Breast epithelium (tissue), 4 donors: ENCODE results near the gene SEMA3F. TPM values are rescaled to one million over a fixed set of nuclear protein-coding genes. Genes with fewer than 3 reads are reported as not detected.

Source experiments
- DNase-seq, 2 donors: peaks; one replicate each; pipeline ENCODE4 v3.0.0-alpha.2; 2019; ENCODE audit warnings: low spot score in 2 of 2
- H3K27ac ChIP-seq, 2 donors: fragments of 200-600 bp; sonication (generic) in 1 of 2; one replicate each; pipeline ENCODE4 v1.5.1; 2016 to 2019; ENCODE audit warnings: mild to moderate bottlenecking in 1 of 2
- H3K27me3 ChIP-seq, 2 donors: fragments of 200-600 bp; sonication (generic) in 1 of 2; one replicate each; pipeline versions ENCODE4 v1.5.1 to v1.6.0; 2017 to 2019; ENCODE audit warnings: control low read depth in 1 of 2, mild to moderate bottlenecking in 1 of 2
- H3K36me3 ChIP-seq: fragments of 200-600 bp; one replicate; pipeline ENCODE4 v1.5.1; 2019
- H3K4me1 ChIP-seq, 2 donors: fragments of 200-600 bp; sonication (generic); one replicate each; pipeline ENCODE4 v1.5.1; 2016 to 2019; ENCODE audit warnings: control low read depth in 1 of 2
- H3K4me3 ChIP-seq, 3 donors: fragments of 200-600 bp; sonication (generic); 1 replicate in 2 of 3; 2 replicates in 1 of 3; pipeline ENCODE4 v1.5.1; 2016 to 2019; ENCODE audit warnings: mild to moderate bottlenecking in 3 of 3, moderate library complexity in 2 of 3
- H3K9me3 ChIP-seq, 2 donors: fragments of 200-600 bp; sonication (generic) in 1 of 2; one replicate each; pipeline ENCODE4 v1.5.1; 2016 to 2019; ENCODE audit warnings: control low read depth in 1 of 2
- CTCF ChIP-seq, 3 donors: fragments of 450-650 bp; IDR thresholded peaks; one replicate each; pipeline ENCODE4 v1.5.1; 2016 to 2017; ENCODE audit warnings: antibody characterized with exemption in 3 of 3, mild to moderate bottlenecking in 3 of 3, moderate library complexity in 3 of 3
- POLR2A ChIP-seq: fragments of 450-650 bp; IDR thresholded peaks from one replicate; pipeline ENCODE4 v1.6.1; 2016; ENCODE audit warnings: antibody characterized with exemption, mild to moderate bottlenecking, moderate library complexity
- POLR2AphosphoS5 ChIP-seq, 3 donors: sonication (generic); formaldehyde crosslinking; IDR thresholded peaks; one replicate each; pipeline ENCODE4 v1.6.1; 2017; ENCODE audit warnings: antibody characterized with exemption in 3 of 3
- intact Hi-C: fragments of 100-400 bp; cut with DNase I; formaldehyde crosslinking; loops from one replicate; pipeline ENCODE4 v1.15.1; 2023; ENCODE audit warnings: low total_unique reads
- total RNA-seq, 3 donors: library from RNA; depleted of rRNA; stranded (reverse); fragments of >200 nt; gene quantifications; one replicate each; pipeline ENCODE4 v1.1.0, GENCODE V29; 2016

SEMA3F gene
- total RNA-seq, 3 donors from 2014 or later: 7.7 to 49.8 (median 26.9) TPM

GRCh38 chr3:50215529-50215928, 60.4 kb downstream of the SEMA3F start:
- DNase-seq: no peak
- TF ChIP-seq POLR2A (no peak), POLR2AphosphoS5 (IDR thresholded peaks at IDR 0.05) (no peak), CTCF (IDR thresholded peaks at IDR 0.05) (no peak)
- peaks cover 0 to 9% of the 10 kb centered on the region in 2 donors for H3K4me1 ChIP-seq
- H3K27ac ChIP-seq: no peak overlapping the region
- H3K4me3 ChIP-seq: no peak overlapping the region
- no peaks in the 10 kb centered on the region for H3K36me3 ChIP-seq
- H3K27me3 ChIP-seq: no peaks in the 10 kb centered on the region
- intact Hi-C loops: no loop called here
- no peaks in the 10 kb centered on the region for H3K9me3 ChIP-seq

GRCh38 chr3:50217681-50218080, 62.6 kb downstream of the SEMA3F start:
- no peak for DNase-seq
- peaks cover 0 to 9% of the 10 kb centered on the region in 2 donors for H3K4me1 ChIP-seq
- no peak overlapping the region for H3K27ac ChIP-seq
- no peaks in the 10 kb centered on the region for H3K9me3 ChIP-seq
- intact Hi-C loops: no loop called here
- TF ChIP-seq CTCF (IDR thresholded peaks at IDR 0.05) (no peak), POLR2AphosphoS5 (IDR thresholded peaks at IDR 0.05) (no peak), POLR2A (no peak)
- no peak overlapping the region for H3K4me3 ChIP-seq
- H3K27me3 ChIP-seq: no peaks in the 10 kb centered on the region
- no peaks in the 10 kb centered on the region for H3K36me3 ChIP-seq

DNA sequence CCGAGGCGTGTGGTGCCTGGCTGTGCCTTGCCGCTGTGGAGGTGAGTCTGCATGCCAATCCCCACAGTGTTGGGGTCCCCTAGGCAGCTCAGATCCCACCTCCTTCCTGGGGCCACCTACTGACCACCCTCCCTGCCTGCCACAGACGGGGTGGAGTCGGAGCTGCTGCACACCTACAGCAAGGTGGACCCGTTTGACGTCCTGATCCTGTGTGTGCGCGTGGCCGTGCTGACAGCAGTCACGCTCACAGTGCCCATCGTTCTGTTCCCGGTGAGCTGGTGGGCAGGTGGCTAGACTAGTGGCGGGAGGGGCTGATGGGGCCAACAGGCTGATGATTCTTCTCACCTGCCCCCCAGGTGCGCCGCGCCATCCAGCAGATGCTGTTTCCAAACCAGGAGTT, 63.3 kb downstream of the SEMA3F start:
- no peak for DNase-seq
- no peak overlapping the region for H3K27ac ChIP-seq
- H3K9me3 ChIP-seq: no peaks in the 10 kb centered on the region
- intact Hi-C loops: no loop called here
- H3K27me3 ChIP-seq: no peaks in the 10 kb centered on the region
- peaks cover 0 to 3% of the 10 kb centered on the region in 2 donors for H3K4me1 ChIP-seq
- TF ChIP-seq POLR2A (no peak), POLR2AphosphoS5 (IDR thresholded peaks at IDR 0.05) (no peak), CTCF (IDR thresholded peaks at IDR 0.05) (no peak)
- no peaks in the 10 kb centered on the region for H3K36me3 ChIP-seq
- no peak overlapping the region for H3K4me3 ChIP-seq

DNA sequence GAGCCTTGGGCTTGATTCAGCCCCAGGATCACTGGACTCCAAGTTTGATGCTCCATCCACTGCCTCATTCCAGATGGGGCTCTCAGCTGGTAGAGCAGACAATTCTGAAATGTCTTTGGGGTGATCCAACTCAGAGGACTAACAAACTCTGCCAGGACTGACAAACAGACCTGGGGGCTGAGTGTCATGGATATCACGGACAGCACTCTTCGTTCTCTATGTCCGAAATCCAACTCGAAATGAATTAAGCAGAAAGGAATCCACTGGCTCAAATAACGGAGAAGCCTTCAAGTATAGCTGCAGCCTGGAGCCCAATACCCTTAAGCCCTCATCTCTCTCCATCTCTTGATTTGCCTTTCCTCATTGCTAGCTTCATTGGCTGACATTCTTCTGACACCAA, 64.2 kb downstream of the SEMA3F start:
- Histone ChIP-seq H3K27ac (no peak overlapping the region), H3K4me1 (no peaks in the 10 kb centered on the region), H3K27me3 (no peaks in the 10 kb centered on the region), H3K9me3 (no peaks in the 10 kb centered on the region), H3K36me3 (no peaks in the 10 kb centered on the region), H3K4me3 (no peak overlapping the region)
- intact Hi-C loops: no loop called here
- no peak for DNase-seq
- TF ChIP-seq POLR2AphosphoS5 (IDR thresholded peaks at IDR 0.05) (no peak), CTCF (IDR thresholded peaks at IDR 0.05) (no peak), POLR2A (no peak)

GRCh38 chr3:50220109-50220508, 65.0 kb downstream of the SEMA3F start:
- Histone ChIP-seq H3K27me3 (no peaks in the 10 kb centered on the region), H3K36me3 (no peaks in the 10 kb centered on the region), H3K4me3 (no peak overlapping the region), H3K4me1 (no peaks in the 10 kb centered on the region), H3K27ac (no peak overlapping the region), H3K9me3 (no peaks in the 10 kb centered on the region)
- no peak for DNase-seq
- TF ChIP-seq POLR2A (no peak), POLR2AphosphoS5 (IDR thresholded peaks at IDR 0.05) (no peak), CTCF (IDR thresholded peaks at IDR 0.05) (no peak)
- intact Hi-C loops: no loop called here
